PC-3 (cell line): Measurements from ENCODE around the gene GTPBP8.

Experiments
- EZH2 ChIP-seq: fragments of 300-600 bp; sonication (generic); IDR thresholded peaks from one replicate; pipeline ENCODE4 v1.6.1; 2017; ENCODE audit warnings: antibody characterized with exemption, mild to moderate bottlenecking, low read length; ENCODE audit not compliant: unreplicated experiment
- EZH2phosphoT487 ChIP-seq: fragments of 300-600 bp; sonication (generic); IDR thresholded peaks from 2 replicates; pipeline ENCODE4 v1.6.1; 2018; ENCODE audit warnings: mild to moderate bottlenecking, antibody characterized with exemption, low read length, borderline replicate concordance
- TF ChIP-seq, protein P1 (sequence below): fragments of 300-600 bp; sonication (generic); conservative IDR thresholded peaks from 2 replicates; pipeline ENCODE4 v1.5.1; 2017; ENCODE audit warnings: antibody characterized with exemption, low read depth, mild to moderate bottlenecking, low read length

DNA sequence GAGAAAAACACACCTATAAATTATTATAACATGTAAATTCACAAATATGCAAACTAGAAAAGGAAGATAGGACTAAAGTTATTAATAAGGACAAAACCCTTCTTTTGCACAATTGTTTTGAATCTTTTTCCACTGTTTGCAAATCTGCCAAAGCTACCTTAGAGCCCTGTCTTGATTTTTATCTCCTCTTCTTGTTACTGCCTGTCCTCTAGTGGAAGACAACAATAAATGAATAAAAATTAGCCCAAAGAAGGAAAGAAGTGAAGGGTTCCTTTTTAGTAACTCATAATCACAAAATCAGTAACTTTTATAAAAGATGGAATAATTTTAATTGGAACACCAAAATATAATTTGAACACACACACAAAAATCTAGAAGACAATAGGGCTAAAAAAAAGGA, 18.6 kb upstream of the GTPBP8 start:
- TF ChIP-seq EZH2phosphoT487 (no peak), EZH2 (no peak)
- TF ChIP-seq, protein P1, sequence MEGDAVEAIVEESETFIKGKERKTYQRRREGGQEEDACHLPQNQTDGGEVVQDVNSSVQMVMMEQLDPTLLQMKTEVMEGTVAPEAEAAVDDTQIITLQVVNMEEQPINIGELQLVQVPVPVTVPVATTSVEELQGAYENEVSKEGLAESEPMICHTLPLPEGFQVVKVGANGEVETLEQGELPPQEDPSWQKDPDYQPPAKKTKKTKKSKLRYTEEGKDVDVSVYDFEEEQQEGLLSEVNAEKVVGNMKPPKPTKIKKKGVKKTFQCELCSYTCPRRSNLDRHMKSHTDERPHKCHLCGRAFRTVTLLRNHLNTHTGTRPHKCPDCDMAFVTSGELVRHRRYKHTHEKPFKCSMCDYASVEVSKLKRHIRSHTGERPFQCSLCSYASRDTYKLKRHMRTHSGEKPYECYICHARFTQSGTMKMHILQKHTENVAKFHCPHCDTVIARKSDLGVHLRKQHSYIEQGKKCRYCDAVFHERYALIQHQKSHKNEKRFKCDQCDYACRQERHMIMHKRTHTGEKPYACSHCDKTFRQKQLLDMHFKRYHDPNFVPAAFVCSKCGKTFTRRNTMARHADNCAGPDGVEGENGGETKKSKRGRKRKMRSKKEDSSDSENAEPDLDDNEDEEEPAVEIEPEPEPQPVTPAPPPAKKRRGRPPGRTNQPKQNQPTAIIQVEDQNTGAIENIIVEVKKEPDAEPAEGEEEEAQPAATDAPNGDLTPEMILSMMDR: peak; percentile 15; the same call in 1 of the 2 replicates
